KMS-11 (cell line): ENCODE results near the gene SAP30.

Experiments
- H2AFZ ChIP-seq: fragments of 200-600 bp; sonication (generic); 2 replicates; pipeline ENCODE4 v1.6.1; 2016; ENCODE audit warnings: antibody characterized with exemption, mixed run types, low read depth
- H3K27ac ChIP-seq: fragments of 200-600 bp; sonication (generic); 2 replicates; pipeline ENCODE4 v1.6.1; 2016; ENCODE audit warnings: mild to moderate bottlenecking, mixed run types
- H3K27me3 ChIP-seq: fragments of 200-600 bp; sonication (generic); 2 replicates; pipeline ENCODE4 v1.6.1; 2017; ENCODE audit warnings: mild to moderate bottlenecking, low read depth, mixed run types, moderate library complexity; ENCODE audit not compliant: insufficient read depth
- H3K36me3 ChIP-seq: fragments of 200-600 bp; sonication (generic); 2 replicates; pipeline ENCODE4 v1.6.1; 2017; ENCODE audit warnings: mild to moderate bottlenecking, mixed run types; ENCODE audit not compliant: insufficient read depth
- H3K4me1 ChIP-seq: fragments of 200-600 bp; sonication (generic); 2 replicates; pipeline ENCODE4 v1.6.1; 2016; ENCODE audit warnings: mild to moderate bottlenecking, low read depth, mixed run types; ENCODE audit not compliant: poor library complexity, severe bottlenecking
- H3K4me2 ChIP-seq: fragments of 200-600 bp; sonication (generic); 2 replicates; pipeline ENCODE4 v1.7.0; 2016; ENCODE audit warnings: mild to moderate bottlenecking, mixed run types
- H3K4me3 ChIP-seq: fragments of 200-600 bp; sonication (generic); IDR thresholded peaks from 2 replicates; pipeline ENCODE4 v1.6.1; 2017; ENCODE audit warnings: low read depth, low read length, mixed read lengths; ENCODE audit not compliant: insufficient read depth
- H3K79me2 ChIP-seq: fragments of 200-600 bp; sonication (generic); 2 replicates; pipeline ENCODE4 v1.6.1; 2016; ENCODE audit warnings: low read depth, mixed run types; ENCODE audit not compliant: insufficient read depth
- H3K9ac ChIP-seq: fragments of 200-600 bp; sonication (generic); 2 replicates; pipeline ENCODE4 v1.6.1; 2016; ENCODE audit warnings: mild to moderate bottlenecking, mixed run types
- H4K20me1 ChIP-seq: fragments of 200-600 bp; sonication (generic); 2 replicates; pipeline ENCODE4 v1.6.1; 2016; ENCODE audit warnings: mild to moderate bottlenecking, mixed run types; ENCODE audit not compliant: insufficient read depth
- CTCF ChIP-seq: fragments of 200-600 bp; sonication (generic); conservative IDR thresholded peaks from 2 replicates; pipeline ENCODE4 v1.6.1; 2017; ENCODE audit warnings: low read depth, mild to moderate bottlenecking, antibody characterized with exemption, low read length, moderate library complexity, mixed read lengths

Gene SAP30

GRCh38 chr4:173380987-173381386, 10.2 kb downstream of the SAP30 start:
- Histone ChIP-seq H3K4me2 (no peak overlapping the region), H3K27ac (no peak overlapping the region), H3K79me2 (peaks cover 3% of the 10 kb centered on the region; the same call in 1 of the 2 replicates), H3K27me3 (no peaks in the 10 kb centered on the region), H4K20me1 (peaks cover 7% of the 10 kb centered on the region; the same call in 1 of the 2 replicates), H3K4me1 (peaks cover 3% of the 10 kb centered on the region), H3K9ac (no peak overlapping the region), H3K36me3 (no peaks in the 10 kb centered on the region), H3K4me3 (no peak overlapping the region), H2AFZ (no peak overlapping the region)
- TF ChIP-seq CTCF: no peak

GRCh38 chr4:173381610-173382009, 10.9 kb downstream of the SAP30 start:
- Histone ChIP-seq H3K4me2 (no peak overlapping the region), H3K27ac (no peak overlapping the region), H3K79me2 (no peaks in the 10 kb centered on the region), H3K4me1 (no peaks in the 10 kb centered on the region), H3K4me3 (no peak overlapping the region), H4K20me1 (peaks cover 7% of the 10 kb centered on the region; the same call in 1 of the 2 replicates), H3K9ac (no peak overlapping the region), H3K27me3 (no peaks in the 10 kb centered on the region), H2AFZ (no peak overlapping the region), H3K36me3 (no peaks in the 10 kb centered on the region)
- no peak for TF ChIP-seq CTCF

- no peak overlapping the region for H2AFZ ChIP-seq
- H3K79me2 ChIP-seq: no peaks in the 10 kb centered on the region
- H3K4me2 ChIP-seq: no peak overlapping the region
- H3K27ac ChIP-seq: no peak overlapping the region
- H3K27me3 ChIP-seq: no peaks in the 10 kb centered on the region
- no peak overlapping the region for H3K4me3 ChIP-seq
- no peak overlapping the region for H3K9ac ChIP-seq
- H3K36me3 ChIP-seq: no peaks in the 10 kb centered on the region
- H4K20me1 ChIP-seq: peaks cover 3% of the 10 kb centered on the region; the same call in 1 of the 2 replicates
- H3K4me1 ChIP-seq: no peaks in the 10 kb centered on the region
- no peak for TF ChIP-seq CTCF
Observed at GRCh38 chr4:173382349-173382748, 11.6 kb downstream of the SAP30 start.

GRCh38 chr4:173386751-173387150, 16.0 kb downstream of the SAP30 start:
- no peaks in the 10 kb centered on the region for H3K36me3 ChIP-seq

More at GRCh38 chr4:173386751-173387150, 16.0 kb downstream of the SAP30 start:
- Histone ChIP-seq H3K4me2 (no peak overlapping the region), H3K9ac (no peak overlapping the region), H3K79me2 (no peaks in the 10 kb centered on the region), H3K4me1 (no peaks in the 10 kb centered on the region), H3K27ac (no peak overlapping the region), H2AFZ (no peak overlapping the region), H3K4me3 (no peak overlapping the region), H3K27me3 (no peaks in the 10 kb centered on the region), H4K20me1 (no peaks in the 10 kb centered on the region)
- TF ChIP-seq CTCF: no peak
